Upper lobe of left lung (tissue), 4 donors: ENCODE measurements around the gene ARID1B.

ENCODE experiments used
- POLR2A ChIP-seq, 4 donors: fragments of 450-650 bp; IDR thresholded peaks; one replicate each; pipeline ENCODE4 v1.5.1; 2016 to 2017; ENCODE audit warnings: antibody characterized with exemption in 4 of 4, mild to moderate bottlenecking in 2 of 4
- TF ChIP-seq, protein P1 (sequence below), 6 experiments: fragments of 450-650 bp in 4 of 6; fragments of 200-600 bp in 2 of 6; sonication (generic) in 2 of 6; IDR thresholded peaks; one replicate each; pipeline ENCODE4 v1.5.1; 2016 to 2019; ENCODE audit warnings: antibody characterized with exemption in 6 of 6

DNA sequence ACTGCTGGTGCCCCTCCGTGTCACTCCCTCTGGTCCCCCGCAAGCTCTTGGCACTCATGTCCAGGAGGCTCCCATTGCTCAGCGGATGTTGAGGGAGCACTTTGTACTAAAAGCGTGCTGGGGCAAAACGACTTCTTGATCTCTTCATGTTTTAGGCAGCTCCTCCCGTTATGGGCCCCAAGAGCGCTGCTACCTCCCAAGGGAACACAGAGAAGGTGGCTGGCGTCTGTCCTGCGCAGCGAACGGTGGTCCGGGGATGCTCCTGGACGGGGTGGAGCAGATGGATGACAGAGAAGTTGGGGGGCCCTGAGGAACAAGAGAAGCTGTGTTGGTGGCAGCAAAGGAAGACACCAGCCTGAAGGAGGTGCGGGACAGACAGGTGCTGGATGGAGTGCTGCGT, 446.3 kb downstream of the ARID1B start:
- TF ChIP-seq, protein P1, sequence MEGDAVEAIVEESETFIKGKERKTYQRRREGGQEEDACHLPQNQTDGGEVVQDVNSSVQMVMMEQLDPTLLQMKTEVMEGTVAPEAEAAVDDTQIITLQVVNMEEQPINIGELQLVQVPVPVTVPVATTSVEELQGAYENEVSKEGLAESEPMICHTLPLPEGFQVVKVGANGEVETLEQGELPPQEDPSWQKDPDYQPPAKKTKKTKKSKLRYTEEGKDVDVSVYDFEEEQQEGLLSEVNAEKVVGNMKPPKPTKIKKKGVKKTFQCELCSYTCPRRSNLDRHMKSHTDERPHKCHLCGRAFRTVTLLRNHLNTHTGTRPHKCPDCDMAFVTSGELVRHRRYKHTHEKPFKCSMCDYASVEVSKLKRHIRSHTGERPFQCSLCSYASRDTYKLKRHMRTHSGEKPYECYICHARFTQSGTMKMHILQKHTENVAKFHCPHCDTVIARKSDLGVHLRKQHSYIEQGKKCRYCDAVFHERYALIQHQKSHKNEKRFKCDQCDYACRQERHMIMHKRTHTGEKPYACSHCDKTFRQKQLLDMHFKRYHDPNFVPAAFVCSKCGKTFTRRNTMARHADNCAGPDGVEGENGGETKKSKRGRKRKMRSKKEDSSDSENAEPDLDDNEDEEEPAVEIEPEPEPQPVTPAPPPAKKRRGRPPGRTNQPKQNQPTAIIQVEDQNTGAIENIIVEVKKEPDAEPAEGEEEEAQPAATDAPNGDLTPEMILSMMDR (IDR thresholded peaks at IDR 0.05), result no peak
- no peak for TF ChIP-seq POLR2A (IDR thresholded peaks at IDR 0.05)
